Stimulated activated CD4-positive, alpha-beta T cell treated with anti-CD3 and anti-CD28 coated beads, Interleukin-15, amount 100 ng/mL, for 24 hours (primary cell): Measurements from ENCODE around the gene NSMCE3.
A peak's percentile ranks its signal among the peaks of the same experiment; 100 is the strongest.

Experiments used
- DNase-seq: peaks from one replicate; pipeline ENCODE4 v3.0.0-alpha.2; 2020

The NSMCE3 gene

DNA sequence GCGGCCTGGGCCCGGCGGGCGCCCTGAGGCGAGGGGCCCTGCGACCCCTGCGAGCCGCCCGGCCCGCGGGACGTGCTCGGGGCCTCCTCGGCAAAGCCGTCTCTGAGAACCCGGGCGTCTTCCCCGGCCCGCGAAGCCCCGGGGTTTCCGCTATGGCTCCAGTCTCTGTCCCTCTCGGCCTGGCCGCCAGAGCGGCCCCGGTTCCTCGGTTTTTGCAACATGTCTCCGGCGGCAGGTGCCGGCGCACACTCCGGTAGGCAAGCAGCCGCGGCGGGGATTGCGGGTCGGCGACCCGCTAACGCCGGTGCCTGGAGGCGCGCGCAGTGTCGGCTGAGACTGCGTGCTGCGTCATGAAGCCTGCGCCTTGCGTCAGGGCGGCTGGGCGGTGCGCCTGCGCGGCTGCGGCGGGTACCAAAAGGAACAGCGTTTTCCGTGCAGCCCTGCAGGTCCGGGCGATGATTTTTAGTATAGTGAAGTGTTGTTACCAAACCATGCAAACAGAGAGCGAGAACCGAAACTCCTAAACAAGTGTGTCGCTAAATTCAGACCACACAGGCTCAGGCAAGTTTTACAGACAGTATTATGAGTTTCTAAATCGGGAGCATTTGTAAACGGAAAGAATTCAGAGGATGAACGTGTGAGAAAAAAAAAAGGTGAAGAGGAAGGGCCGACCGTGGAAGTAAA, at the start of gene NSMCE3:
Gene NSMCE3, minus strand, starts transcription at position 338 of the 684 bp plus-strand sequence. Its CDS starts 117 bp downstream, at position 221.
- peak; percentile 93 for DNase-seq

DNA sequence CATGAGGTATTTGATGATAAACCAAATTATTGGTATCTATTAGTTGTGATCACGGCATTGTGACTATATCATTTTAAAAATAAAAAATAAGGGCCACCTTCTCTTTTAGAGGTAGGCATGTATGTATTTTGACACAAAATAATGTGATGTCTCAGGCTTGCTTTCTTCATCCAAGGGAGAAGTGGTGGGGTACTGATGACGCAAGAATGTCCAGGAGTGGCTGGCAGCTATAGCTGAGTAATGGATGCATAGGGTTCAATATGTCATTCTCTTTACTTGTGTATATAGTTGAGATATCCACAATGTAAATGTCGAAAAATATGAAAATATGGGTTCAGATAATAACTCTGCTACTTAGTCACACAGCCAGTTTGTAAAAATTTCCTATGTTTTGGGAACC, 46.8 kb upstream of the NSMCE3 start:
- DNase-seq = no peak

DNA sequence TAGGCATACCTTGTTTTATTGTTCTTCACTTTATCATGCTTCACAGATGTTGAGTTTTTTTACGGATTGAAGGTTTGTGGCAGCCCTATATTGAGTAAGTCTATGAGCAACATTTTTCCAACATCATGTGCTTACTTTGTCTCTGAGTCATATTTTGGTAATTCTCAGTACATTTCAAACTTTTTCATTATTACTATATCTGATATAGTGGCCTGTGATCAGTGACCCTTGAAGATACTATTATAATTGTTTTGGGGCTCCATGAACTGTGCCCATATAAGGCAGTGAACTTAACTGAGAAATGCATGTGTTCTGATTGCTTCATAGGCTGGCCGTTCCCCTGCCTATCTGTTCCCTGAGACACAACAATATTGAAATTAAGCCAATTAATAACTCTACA, 42.8 kb upstream of the NSMCE3 start:
- no peak for DNase-seq

DNA sequence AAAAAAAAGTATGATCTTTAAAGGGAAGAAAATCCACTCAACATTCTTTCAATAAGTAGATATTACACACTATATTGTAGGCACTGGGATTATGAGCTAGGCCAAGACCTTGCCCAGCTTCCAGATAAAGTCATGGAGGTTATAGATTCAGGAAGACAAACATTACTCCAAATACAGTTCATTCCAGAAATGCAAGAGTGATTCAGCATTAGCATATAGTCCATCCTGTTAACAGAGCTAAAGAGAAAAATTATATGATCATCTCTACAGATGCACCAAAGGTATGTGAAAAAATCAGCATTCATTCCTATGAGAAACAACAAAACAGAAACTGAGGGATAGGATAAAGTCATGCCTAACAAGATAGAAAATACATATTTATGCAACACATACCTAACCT, 42.1 kb upstream of the NSMCE3 start:
- no peak for DNase-seq

DNA sequence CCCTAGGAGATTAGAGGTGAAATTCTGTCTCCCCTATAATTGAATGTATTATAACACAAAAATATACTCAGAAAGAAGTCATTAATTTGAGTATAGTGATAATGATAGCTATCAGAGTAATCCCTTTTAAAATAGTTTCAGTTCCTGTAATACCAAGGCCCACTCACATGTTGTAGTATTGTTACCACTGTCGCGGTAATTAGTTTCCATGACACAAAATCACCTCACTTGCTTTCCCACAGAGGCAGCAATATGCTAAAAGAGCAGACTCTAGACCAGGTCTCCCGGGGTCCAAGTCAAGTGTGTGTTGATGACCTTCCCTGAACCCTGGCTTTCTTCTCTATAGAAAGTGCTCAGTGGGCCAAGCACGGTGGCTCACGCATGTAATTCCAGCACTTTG, 39.5 kb upstream of the NSMCE3 start:
- DNase-seq = no peak

DNA sequence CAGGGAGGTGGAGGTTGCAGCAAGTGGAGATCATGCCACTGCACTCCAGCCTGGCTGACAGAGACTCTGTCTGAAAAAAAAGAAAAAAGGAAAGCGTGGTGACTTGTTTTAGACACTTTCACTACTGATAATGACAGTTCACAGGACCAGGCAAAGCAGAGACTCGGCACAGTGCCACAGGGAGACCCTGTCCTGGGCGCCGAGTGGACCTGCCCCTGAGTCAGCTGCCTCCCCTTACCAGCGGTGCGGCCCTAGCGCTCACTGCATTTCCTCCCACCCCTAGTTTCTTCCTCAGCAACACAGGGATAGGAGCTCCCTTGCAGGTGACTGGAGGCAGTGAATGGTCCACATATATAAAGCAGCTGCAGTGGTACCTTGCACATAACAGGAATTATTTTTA, 38.7 kb upstream of the NSMCE3 start:
- no peak for DNase-seq

DNA sequence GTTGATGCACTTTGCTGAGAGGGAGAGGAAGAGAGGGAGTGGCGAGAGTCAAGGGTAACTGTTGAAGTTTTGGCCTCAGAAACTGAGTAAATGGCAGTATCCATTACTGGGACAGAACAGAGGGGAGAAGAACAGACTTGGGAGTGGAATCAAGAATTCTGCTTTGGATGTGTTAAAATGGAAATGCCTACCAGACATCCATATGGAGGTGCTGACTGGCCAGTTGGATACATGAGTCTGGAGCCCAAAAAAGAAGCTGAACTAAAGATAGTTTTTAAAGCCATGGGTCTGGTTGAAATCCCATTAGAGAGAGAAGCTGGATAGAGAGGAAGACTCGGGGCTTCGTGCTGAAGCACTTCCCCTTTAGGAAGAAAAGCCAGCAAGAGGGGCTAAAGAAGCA, 35.9 kb upstream of the NSMCE3 start:
- DNase-seq = no peak

DNA sequence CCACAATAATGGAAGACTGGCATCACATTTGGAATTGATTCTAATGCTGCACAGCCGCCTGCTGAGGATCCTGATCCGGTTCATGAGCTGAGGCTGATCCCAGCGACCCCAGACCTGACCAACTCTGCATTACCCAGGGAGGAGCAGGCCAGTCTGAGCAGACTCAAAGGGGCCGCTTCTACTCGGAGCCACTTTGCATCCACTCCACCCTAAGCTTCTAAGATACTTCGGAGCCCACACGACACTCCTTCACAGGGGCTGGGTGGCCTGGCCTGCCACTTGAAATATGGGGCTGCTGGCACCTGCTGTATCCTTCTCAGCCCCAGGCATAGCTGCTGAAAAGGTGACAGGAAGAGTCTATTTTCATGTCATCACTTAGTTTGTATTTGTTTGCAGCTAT, 33.2 kb upstream of the NSMCE3 start:
- no peak for DNase-seq

DNA sequence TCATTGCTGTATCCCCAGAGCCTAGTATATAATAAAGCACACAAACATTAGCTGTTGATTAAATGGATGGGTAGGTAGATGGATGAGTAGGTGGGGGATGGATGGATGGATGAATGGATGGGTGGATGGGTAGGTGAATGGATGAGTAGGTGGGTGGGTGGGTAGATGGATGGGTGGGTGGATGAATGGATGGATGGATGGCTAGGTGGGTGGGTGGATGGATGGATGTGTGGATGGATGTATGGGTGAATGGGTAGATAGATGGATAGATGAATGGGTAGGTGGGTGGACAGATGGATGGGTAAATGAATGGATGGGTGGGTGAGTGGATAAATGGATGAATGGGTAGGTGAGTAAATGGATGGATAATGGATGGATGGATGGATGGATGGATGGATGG, 30.2 kb upstream of the NSMCE3 start:
- no peak for DNase-seq

DNA sequence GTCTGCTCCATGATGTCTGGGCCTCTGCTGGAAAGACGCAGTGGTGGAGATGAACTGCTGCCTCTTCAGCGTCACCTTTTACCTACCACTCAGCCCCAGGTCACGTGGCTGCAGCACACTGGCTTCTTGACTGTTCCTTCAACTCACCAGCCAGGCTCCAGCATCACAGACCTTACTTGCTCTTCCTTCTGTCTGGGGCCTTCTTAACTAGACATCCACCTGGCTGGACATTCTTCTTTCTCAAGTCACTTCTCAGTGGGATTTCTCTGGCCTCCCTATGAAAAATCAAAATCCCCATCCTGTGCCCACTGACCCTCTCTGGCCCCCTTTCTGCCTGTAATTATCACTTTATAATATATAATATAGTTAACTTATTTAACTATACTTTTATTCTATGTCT, 29.7 kb upstream of the NSMCE3 start:
- no peak for DNase-seq

DNA sequence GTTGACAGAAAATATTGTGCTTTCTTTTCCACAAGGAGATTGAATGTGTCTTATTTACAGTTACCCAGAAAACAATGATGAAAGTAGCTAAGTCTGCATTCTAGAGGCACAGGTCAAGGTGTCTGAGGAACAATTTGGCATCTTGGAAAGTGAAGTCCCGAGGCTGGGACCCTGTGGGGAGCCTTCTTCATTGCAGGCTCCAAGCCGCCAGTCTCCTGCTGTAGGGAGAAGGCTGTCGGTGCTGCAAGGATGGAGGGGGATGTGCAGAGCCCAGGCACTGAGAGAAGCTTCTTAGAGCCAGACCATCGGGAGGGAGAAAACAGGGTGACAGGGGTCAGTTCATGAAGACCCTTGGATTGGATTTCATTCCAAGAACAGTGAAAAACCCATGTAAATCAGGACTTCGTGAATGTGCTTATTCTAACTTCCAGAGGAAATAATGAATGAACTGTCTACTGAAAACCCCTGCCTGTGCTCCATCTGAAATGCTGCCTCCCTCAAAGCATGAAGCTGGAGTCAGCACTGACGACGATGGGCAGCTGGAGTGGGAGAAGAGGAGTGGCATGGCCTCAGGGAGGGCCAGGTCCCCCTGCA, 25.2 kb upstream of the NSMCE3 start:
- DNase-seq = no peak

DNA sequence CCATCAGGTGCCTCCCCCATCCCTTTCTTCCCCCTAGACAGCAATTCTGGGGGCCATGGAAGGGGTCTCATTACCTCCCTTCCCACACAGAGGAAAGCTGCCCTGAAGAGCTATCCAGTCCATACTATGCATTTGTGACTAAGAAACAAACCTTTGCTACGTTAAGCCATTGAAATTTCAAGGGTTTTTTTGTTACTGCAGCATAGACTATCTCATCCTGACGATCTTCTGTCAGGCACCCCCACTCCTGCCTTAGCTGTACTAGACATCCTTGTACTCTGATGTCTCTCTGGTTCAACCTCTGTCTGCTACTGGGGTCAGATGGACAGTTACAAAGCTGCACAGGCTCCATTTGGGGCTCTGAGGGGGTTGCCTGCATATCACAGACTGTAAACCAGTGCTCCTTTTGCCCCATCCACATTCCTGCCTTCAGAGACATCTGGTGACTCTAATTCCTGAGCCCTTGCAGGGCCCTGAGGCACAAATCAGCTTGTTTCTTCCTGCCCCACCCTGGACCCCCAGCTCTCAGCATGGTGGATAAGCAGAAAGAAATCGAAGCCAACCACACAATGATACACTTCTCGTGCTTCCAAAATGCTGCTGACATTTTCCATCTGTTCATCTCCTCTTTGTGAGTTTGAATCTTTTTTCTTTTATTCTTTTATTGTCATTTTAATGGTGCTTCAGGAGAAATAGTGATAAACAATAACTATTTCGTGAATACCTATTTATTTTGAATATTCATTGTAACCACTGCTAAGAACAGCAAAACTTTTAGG, 21.6 kb upstream of the NSMCE3 start:
- no peak for DNase-seq

DNA sequence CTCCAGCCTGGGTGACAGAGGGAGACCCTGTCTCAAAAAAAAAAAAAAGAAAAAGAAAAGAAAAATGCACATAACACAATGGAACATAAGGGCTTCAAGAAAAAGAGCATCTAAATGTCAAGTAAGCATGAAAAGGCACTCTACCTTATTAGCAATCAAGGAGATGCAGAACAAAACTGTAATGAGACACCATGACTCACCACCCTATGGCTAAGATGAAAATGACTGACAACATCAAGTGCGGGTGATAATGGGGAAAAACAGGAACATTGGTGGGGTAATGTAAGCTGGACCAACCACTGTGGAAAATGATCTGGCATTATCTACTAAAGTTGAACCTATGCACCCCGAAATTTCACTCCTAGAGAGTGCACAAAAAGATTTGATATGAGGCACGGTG, 19.6 kb upstream of the NSMCE3 start:
- no peak for DNase-seq

DNA sequence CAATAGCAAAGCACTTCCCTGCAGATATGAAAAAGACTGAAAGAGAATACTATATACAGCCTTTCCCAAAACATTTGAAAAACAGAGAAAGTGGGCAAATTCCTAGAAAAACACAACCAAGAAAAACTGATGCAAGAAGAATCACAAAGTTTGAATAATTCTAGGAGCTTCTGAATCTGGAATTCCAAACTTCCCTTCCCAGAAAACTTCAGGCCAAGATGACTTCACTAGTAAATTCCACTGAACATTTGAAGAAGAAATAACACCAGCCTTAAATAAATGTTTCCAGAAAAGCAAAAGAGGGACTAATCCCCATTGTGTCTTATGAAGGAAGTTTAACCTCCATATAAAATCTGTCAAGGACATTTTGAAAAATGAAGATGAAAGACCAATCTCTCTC, 15.8 kb upstream of the NSMCE3 start:
- no peak for DNase-seq

DNA sequence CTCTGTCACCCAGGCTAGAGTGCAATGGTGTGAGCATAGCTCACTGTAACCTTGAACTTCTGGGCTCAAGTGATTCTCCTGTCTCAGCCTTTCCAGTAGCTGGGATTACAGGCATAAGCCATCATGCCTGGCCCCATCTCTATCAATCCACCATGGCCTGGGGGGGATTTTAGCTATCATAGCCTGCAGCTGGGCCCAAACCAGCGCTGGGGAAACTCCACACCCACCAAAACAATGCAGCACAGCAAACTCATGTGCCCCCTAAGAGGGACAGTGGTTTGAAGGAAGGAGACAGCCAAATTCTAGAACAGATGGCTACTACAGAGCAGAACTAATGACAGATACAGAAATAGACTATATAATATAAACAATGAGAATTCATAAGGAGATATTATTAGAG, 13.8 kb upstream of the NSMCE3 start:
- no peak for DNase-seq

DNA sequence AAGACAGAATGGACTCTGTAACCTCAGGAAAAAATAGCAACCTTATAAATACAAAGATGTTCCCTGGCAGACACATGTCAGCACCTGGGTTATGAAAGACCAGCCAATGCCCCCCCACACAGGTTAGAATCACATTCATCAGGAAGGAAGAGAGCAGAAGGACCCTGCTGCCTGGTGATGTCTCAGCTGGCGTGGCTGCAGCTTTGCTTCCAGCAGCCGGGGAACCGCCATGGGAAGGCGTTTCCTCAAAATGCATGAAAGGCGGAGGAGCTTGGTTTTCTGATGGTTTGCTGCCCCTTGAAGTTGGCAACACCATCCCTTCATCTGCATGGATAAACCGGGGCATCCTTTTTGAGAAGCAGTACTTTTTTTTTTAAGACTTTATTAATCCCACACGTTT, 10.9 kb upstream of the NSMCE3 start:
- no peak for DNase-seq

DNA sequence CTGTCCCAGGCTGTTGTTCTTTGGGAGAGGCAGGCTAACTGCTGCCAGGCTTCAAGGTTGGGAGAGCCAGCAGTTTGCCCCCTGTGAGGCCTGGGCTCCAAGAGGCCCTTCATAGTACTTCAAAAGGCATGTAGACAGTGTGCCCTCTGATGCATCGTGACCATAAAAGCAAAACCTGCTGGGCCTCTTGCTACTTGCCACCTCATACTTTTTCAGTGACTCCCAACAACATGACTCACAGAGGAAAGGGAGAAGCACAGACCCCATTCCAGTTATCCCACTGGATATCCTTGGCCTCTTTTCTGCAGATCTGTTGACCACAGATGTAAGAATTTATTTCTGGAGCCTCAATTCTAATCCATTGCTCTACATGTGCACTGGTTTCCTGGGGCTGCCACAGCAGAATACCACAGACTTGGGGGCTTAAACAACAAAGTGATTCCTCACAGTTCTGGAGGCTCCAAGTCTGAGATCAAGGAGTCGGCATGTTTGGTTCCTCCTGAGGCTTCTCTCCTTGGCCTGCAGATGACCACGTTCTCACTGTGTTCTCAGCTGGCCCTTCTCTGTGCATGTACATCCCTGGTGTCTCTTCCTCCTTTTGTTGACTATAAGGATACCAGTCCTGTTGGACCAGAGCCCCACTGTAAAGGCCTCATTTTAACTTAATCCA, 8.9 kb upstream of the NSMCE3 start:
- no peak for DNase-seq

DNA sequence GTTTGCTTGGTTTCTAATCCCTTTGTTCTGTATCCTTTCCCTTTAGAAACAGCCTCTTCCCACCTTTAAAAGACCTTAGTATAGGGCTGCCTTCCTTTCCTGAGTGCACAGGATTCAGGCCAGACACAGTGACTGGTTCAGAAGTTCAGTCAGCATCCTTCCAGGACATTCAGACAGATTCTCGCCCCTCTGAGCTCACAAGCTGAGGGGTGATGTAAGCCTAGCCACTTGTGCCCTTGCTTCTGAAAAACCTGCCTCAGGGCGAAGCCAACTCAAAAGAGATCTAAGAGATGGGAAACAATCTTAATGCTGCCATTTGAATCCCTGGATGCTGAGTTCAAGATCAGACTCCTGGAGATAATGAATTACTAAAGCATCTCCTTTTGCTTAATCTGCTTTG, 6.7 kb upstream of the NSMCE3 start:
- DNase-seq = no peak

DNA sequence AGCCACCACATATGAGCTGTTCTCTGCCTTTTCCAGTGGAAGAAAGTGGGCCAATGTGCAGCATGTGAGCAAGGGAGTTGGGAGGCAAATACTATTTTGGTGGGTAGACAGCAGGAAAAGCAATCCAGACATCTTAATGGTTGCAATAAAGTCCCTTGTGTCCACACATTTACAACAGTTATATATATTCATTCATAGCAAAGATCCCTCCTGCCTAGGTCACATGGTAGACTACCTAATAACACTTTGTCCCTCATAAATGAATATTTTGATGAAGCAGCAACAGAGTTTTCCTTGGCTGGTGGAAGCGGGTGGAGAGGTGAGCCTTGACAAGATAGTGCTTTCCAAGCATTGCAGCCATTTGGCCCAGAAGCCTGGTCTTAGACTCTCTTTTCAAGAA, 6.2 kb upstream of the NSMCE3 start:
- no peak for DNase-seq

DNA sequence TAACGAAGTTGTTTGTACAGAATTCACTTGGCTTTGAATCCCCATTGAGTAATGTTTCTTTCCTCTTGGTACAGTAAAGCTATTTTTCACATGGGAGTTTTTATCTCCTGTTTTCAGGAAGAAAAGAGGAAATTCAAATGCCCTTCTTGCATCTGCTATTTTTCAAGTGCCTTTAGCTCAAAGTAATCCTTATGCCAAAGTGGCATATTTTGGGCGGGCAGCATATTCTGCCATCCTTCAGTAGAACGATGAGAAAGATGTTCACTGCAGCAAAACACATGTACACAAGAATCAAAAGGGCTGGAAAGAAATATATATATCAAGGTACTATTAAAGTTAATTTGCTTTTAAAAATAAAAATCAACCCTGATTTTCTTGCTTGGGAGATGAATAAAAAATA, 5.3 kb upstream of the NSMCE3 start:
- DNase-seq = no peak

DNA sequence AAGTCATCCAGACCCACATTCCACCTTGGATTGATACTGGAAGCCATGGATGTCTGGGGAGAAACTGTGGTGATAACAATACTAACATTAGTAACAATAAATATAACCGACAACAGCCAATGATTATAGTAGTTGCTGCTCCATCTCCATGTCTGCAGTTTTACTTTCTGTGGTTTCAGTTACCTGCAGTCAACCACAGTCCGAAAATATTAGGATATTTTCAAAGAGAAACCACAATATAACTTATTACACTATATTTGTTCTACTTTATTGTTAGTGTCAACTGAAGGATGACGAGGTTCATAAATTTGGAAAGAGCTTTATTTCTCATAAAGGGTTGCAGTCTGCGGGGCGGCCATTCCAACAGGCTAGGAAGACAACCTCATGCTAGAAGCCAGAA, 2.6 kb upstream of the NSMCE3 start:
- DNase-seq = no peak

DNA sequence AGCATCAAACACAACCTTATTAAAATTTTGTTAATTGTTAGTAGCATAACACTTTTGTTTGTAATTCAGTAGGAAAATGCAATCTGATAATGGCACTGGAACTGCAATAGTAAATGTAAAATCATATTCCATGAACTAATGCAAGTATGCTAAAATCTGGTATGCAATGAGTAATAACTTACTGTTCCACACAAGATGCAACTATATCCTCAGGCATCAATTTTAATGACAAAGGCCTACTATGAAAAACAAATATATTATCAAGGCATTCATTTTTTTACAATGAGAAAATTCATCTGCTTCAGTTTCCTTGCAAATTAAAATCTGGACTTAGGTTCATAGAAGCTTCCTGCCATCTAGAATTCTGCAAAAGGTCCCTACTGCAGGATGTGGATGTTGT, 1.4 kb upstream of the NSMCE3 start:
- no peak for DNase-seq

DNA sequence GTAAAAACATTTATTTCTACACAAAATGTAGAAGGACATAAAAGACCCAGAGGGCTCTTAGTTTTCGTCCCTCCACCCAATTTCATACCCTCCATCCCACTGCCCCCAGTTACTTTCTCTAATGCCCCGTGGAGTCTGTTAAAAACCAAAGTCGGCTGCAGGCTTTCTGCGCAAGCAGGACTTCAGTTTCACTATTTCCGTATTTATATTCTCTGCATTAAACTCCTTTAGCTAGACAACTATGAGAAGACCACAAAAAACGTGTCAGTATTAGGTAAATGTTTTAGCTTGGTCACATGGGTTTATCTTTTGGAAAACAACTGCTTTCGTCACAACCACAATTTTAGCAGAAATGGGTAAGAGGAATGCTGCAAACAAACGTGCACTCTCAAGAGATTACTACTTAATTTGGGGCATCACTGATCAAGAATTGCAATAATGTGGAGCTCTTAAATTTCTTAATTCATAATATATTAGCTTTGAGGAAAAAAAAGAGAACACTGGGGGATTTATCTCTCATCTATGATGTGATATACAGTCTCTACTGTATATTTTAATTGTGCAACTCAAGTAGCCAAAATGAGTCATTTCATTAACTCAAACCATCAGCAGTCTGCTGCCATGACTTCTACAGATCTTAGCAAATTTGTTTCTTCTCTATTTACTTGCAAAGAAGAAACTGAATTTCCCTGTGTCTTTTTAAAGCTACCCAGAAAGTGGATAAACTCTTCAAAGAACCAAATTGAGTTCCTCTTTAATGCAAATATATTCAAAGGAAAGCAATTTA, 740 bp upstream of the NSMCE3 start:
- DNase-seq = peak; percentile 9
